ENCODE measurements around the gene ITIH1.

Gene ITIH1

DNA sequence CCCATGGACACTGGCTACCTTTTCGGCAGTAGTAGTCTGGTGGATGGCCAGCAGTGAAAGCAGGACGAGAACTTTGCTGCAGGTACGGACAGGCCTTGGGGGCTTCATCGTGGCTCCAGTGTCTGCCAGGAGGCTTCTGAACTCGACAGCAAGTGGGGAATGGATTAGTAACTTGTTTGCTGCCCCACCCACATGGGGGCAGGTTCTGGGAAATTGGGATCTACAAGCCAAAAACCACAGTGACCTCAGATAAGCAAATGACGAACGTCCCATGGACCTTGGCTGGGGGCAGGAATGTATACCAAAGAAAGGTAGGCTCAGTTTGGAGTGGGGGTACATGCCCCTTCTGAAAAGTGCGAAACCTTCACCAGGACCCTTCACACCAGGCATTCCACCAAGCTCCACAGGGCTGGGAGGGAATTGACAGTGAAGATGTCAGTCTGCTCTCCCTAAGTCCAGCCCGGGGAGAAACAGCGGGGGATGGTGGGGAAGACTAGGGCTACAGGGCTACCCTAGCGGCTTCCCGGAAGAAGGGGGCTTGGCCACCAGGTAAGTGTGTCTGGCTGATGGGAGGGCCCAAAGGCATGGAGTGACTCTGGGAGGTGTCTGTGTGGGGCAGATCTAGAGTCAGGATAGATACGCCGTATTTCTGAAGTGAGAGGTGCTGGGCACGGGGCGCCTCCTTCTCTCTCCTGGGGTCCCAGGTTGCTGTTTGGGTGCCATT, 53.3 kb downstream of the ITIH1 start, which contains the start of gene ITIH4:
TSS of gene ITIH4 (minus strand) at position 138 of the 724 bp plus-strand sequence. CDS start at position 108, 30 bp downstream.
- Histone ChIP-seq H3K4me1 (ENCODE audit: control insufficient read depth, low read length) (no peaks in the 10 kb centered on the region), H3K36me3 (ENCODE audit: control insufficient read depth, low read length) (no peaks in the 10 kb centered on the region), H3K79me2 (ENCODE audit: control insufficient read depth, low read length) (no peaks in the 10 kb centered on the region), H4K20me1 (ENCODE audit: control insufficient read depth, insufficient read depth, low read depth, low read length) (no peaks in the 10 kb centered on the region), H3K9me2 (replicated peaks; ENCODE audit: control insufficient read depth, low read length) (no peaks in the 10 kb centered on the region), H3K27me3 (ENCODE audit: control insufficient read depth, low read length) (no peaks in the 10 kb centered on the region), H3K4me2 (ENCODE audit: low read length) (no peak within 1 kb of the TSS), H3K4me3 (ENCODE audit: low read length) (no peak within 1 kb of the TSS), H3F3A (ENCODE audit: control insufficient read depth, insufficient read depth) (no peaks in the 10 kb centered on the region), H3K9me3 (ENCODE audit: control insufficient read depth, insufficient read depth, low read length) (no peaks in the 10 kb centered on the region), H3K27ac (ENCODE audit: low read depth, low read length) (no peak within 1 kb of the TSS)
- no peak for TF ChIP-seq EZH2phosphoT487 (IDR thresholded peaks at IDR 0.05; ENCODE audit: borderline replicate concordance, low read length)
- TF ChIP-seq, protein P1, sequence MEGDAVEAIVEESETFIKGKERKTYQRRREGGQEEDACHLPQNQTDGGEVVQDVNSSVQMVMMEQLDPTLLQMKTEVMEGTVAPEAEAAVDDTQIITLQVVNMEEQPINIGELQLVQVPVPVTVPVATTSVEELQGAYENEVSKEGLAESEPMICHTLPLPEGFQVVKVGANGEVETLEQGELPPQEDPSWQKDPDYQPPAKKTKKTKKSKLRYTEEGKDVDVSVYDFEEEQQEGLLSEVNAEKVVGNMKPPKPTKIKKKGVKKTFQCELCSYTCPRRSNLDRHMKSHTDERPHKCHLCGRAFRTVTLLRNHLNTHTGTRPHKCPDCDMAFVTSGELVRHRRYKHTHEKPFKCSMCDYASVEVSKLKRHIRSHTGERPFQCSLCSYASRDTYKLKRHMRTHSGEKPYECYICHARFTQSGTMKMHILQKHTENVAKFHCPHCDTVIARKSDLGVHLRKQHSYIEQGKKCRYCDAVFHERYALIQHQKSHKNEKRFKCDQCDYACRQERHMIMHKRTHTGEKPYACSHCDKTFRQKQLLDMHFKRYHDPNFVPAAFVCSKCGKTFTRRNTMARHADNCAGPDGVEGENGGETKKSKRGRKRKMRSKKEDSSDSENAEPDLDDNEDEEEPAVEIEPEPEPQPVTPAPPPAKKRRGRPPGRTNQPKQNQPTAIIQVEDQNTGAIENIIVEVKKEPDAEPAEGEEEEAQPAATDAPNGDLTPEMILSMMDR (IDR thresholded peaks at IDR 0.05; ENCODE audit: low read depth, low read length, poor library complexity, severe bottlenecking) = no peak

DNA sequence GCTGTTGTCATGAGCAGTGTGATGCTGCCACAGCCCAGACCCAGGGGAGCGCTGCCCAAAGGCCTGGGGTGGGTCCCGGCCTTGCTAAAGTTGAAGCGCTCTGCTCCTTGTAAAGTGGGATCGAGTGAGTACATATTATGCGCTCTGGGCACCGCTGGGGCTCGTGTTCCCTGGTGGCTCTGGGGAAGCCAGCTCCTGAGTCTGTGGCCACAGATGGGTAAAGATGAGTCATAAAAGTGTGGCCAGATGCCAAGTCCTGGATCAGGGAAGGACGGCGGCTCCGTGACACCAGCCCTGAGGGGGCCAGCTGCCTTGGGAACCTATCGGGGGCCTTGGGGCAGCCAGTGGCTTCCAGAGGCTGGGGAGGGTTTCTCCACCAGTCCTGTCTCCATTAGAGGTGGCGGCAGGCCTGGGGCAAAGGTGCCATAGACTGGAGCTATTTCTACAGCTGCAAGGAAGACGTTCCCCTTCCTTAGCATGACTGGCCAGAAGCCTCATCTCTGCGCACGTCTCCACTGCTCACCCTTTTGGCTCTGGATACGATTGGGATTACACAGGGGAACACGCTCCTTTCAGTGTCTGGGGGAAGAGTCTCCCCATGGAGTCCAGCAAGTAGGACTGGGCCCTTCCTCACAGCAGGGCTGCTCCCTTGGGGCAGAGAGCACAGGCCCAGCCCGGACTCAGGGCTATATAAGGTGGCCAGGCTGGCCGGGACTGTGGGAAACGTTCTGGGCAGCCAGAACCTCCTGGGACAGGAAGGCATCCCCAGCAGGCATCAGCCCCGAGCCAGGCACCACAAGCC, 54.3 kb downstream of the ITIH1 start:
- no peak overlapping the region for H3K4me3 ChIP-seq (ENCODE audit: low read length)
- no peaks in the 10 kb centered on the region for H3K36me3 ChIP-seq (ENCODE audit: control insufficient read depth, low read length)
- no peak for TF ChIP-seq EZH2phosphoT487 (IDR thresholded peaks at IDR 0.05; ENCODE audit: borderline replicate concordance, low read length)
- TF ChIP-seq, protein P1 (IDR thresholded peaks at IDR 0.05; ENCODE audit: low read depth, low read length, poor library complexity, severe bottlenecking) = no peak
- H3K27ac ChIP-seq (ENCODE audit: low read depth, low read length) = no peak overlapping the region
- no peaks in the 10 kb centered on the region for H3K79me2 ChIP-seq (ENCODE audit: control insufficient read depth, low read length)
- H3K4me1 ChIP-seq (ENCODE audit: control insufficient read depth, low read length) = no peaks in the 10 kb centered on the region
- H3K9me3 ChIP-seq (ENCODE audit: control insufficient read depth, insufficient read depth, low read length) = no peaks in the 10 kb centered on the region
- H3K4me2 ChIP-seq (ENCODE audit: low read length) = no peak overlapping the region
- no peaks in the 10 kb centered on the region for H3F3A ChIP-seq (ENCODE audit: control insufficient read depth, insufficient read depth)
- H4K20me1 ChIP-seq (ENCODE audit: control insufficient read depth, insufficient read depth, low read depth, low read length) = no peaks in the 10 kb centered on the region
- no peaks in the 10 kb centered on the region for H3K27me3 ChIP-seq (ENCODE audit: control insufficient read depth, low read length)
- H3K9me2 ChIP-seq (replicated peaks; ENCODE audit: control insufficient read depth, low read length) = no peaks in the 10 kb centered on the region

DNA sequence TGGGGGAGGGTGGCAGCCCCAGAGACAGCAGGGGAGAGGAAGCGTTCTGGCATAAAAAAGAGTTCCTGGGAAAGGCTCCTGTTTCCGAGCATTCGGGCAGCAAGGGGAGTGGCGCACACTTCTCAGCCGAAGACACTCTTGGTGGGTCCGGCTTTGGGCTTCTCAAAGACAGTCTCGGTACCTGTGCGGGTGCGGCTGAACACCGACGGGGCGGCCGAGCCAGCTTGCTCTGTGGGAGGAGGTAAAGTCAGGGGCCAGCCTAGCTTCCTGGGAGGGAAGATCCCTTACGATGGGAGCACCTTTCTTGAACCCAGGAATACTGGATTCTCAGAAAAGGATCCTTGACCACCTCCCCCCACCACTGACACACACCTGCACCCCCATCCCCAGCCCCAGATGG, 55.8 kb downstream of the ITIH1 start:
- Histone ChIP-seq H3K27me3 (ENCODE audit: control insufficient read depth, low read length) (no peaks in the 10 kb centered on the region), H3F3A (ENCODE audit: control insufficient read depth, insufficient read depth) (no peaks in the 10 kb centered on the region), H3K9me2 (replicated peaks; ENCODE audit: control insufficient read depth, low read length) (no peaks in the 10 kb centered on the region), H4K20me1 (ENCODE audit: control insufficient read depth, insufficient read depth, low read depth, low read length) (no peaks in the 10 kb centered on the region), H3K79me2 (ENCODE audit: control insufficient read depth, low read length) (no peaks in the 10 kb centered on the region), H3K36me3 (ENCODE audit: control insufficient read depth, low read length) (no peaks in the 10 kb centered on the region), H3K4me2 (ENCODE audit: low read length) (no peak overlapping the region), H3K9me3 (ENCODE audit: control insufficient read depth, insufficient read depth, low read length) (no peaks in the 10 kb centered on the region), H3K4me3 (ENCODE audit: low read length) (no peak overlapping the region), H3K27ac (ENCODE audit: low read depth, low read length) (no peak overlapping the region), H3K4me1 (ENCODE audit: control insufficient read depth, low read length) (no peaks in the 10 kb centered on the region)
- no peak for TF ChIP-seq EZH2phosphoT487 (IDR thresholded peaks at IDR 0.05; ENCODE audit: borderline replicate concordance, low read length)
- TF ChIP-seq, protein P1 (IDR thresholded peaks at IDR 0.05; ENCODE audit: low read depth, low read length, poor library complexity, severe bottlenecking) = no peak

Measured in DOHH2 (cell line).